ENCODE results near the gene PRR23A.

Gene PRR23A

GRCh38 chr3:138972941-138973340 is 33.1 kb downstream of the PRR23A start:
- no peaks in the 10 kb centered on the region for H3K36me3 ChIP-seq
- H3K27me3 ChIP-seq, result no peaks in the 10 kb centered on the region
- H3K27ac ChIP-seq, result no peak overlapping the region
- 0 out of 2 replicates have a peak, but pooled peaks cover 5% of the 10 kb centered on the region for H3K4me1 ChIP-seq
- no peak for TF ChIP-seq Cebpa-rat (IDR thresholded peaks at IDR 0.05)
- H3K4me2 ChIP-seq, result no peak overlapping the region
- H3K9me3 ChIP-seq, result no peaks in the 10 kb centered on the region
- H3K4me3 ChIP-seq, result no peak overlapping the region
- no peaks in the 10 kb centered on the region for H4K20me1 ChIP-seq
- no peak overlapping the region for H3K9ac ChIP-seq

GRCh38 chr3:138971766-138972320 is 34.2 kb downstream of the PRR23A start:
- Histone ChIP-seq H4K20me1 (no peaks in the 10 kb centered on the region), H3K4me3 (no peak overlapping the region), H3K9ac (no peak overlapping the region), H3K36me3 (no peaks in the 10 kb centered on the region), H3K4me1 (0 out of 2 replicates have a peak, but pooled peaks cover 5% of the 10 kb centered on the region), H3K27ac (no peak overlapping the region), H3K27me3 (no peaks in the 10 kb centered on the region), H3K9me3 (no peaks in the 10 kb centered on the region), H3K4me2 (no peak overlapping the region)
- no peak for TF ChIP-seq Cebpa-rat (IDR thresholded peaks at IDR 0.05)

GRCh38 chr3:138964923-138965322 is 41.1 kb downstream of the PRR23A start:
- TF ChIP-seq Cebpa-rat (IDR thresholded peaks at IDR 0.05), result no peak
- Histone ChIP-seq H3K9me3 (peaks cover 33% of the 10 kb centered on the region), H3K4me2 (no peak overlapping the region), H3K36me3 (no peaks in the 10 kb centered on the region), H3K27me3 (no peaks in the 10 kb centered on the region), H3K4me1 (peaks cover 14% of the 10 kb centered on the region), H3K9ac (no peak overlapping the region), H3K27ac (no peak overlapping the region), H3K4me3 (no peak overlapping the region), H4K20me1 (no peaks in the 10 kb centered on the region)

GRCh38 chr3:138964264-138964663 is 41.8 kb downstream of the PRR23A start:
- Histone ChIP-seq H3K27ac (no peak overlapping the region), H3K9me3 (peaks cover 33% of the 10 kb centered on the region), H4K20me1 (no peaks in the 10 kb centered on the region), H3K27me3 (no peaks in the 10 kb centered on the region), H3K36me3 (no peaks in the 10 kb centered on the region), H3K4me2 (no peak overlapping the region), H3K9ac (no peak overlapping the region), H3K4me1 (peaks cover 14% of the 10 kb centered on the region), H3K4me3 (no peak overlapping the region)
- TF ChIP-seq Cebpa-rat (IDR thresholded peaks at IDR 0.05), result no peak

- no peak for TF ChIP-seq Cebpa-rat (IDR thresholded peaks at IDR 0.05)
- H3K9ac ChIP-seq, result no peak overlapping the region
Observed at GRCh38 chr3:138962854-138963560, 43.1 kb downstream of the PRR23A start.

GRCh38 chr3:138960417-138960852 is 45.6 kb downstream of the PRR23A start:
- TF ChIP-seq Cebpa-rat (IDR thresholded peaks at IDR 0.05), result no peak
- Histone ChIP-seq H3K9me3 (peaks cover 25% of the 10 kb centered on the region), H3K9ac (no peak overlapping the region), H3K4me3 (peak overlapping the region; percentile 57), H3K4me2 (peak overlapping the region; percentile 88), H4K20me1 (no peaks in the 10 kb centered on the region), H3K36me3 (no peaks in the 10 kb centered on the region), H3K4me1 (peaks cover 14% of the 10 kb centered on the region), H3K27me3 (peaks cover 3% of the 10 kb centered on the region; the same call in 1 of the 2 replicates), H3K27ac (no peak overlapping the region)

More at GRCh38 chr3:138962854-138963560, 43.1 kb downstream of the PRR23A start:
- H3K4me3 ChIP-seq, result no peak overlapping the region
- peaks cover 14% of the 10 kb centered on the region for H3K4me1 ChIP-seq
- H3K27me3 ChIP-seq, result no peaks in the 10 kb centered on the region
- peaks cover 33% of the 10 kb centered on the region for H3K9me3 ChIP-seq
- H3K36me3 ChIP-seq, result no peaks in the 10 kb centered on the region
- no peak overlapping the region for H3K4me2 ChIP-seq
- H3K27ac ChIP-seq, result no peak overlapping the region
- H4K20me1 ChIP-seq, result no peaks in the 10 kb centered on the region
